ENCODE results near the gene PRRC2A.

DNA sequence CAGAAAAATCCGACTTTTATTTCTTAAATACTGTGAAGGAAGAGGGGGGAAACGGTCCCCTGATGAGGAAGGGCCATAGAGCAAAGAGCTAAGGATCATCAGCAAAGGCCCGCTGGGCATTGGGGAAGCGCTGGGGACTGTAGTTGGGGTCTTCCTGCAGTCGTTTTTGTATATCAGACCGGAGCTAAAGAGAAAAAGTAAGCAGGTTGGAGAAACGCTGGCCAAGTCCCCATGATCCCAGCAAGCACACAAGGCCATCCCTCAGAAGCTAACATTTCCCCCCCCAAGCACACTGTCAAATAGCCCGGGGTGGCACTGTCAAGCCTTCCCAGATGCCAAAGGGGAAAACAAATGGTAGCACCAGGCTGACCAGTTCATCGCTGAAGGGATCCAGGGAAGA is 18.5 kb downstream of the PRRC2A start:
- TF ChIP-seq, protein P1, sequence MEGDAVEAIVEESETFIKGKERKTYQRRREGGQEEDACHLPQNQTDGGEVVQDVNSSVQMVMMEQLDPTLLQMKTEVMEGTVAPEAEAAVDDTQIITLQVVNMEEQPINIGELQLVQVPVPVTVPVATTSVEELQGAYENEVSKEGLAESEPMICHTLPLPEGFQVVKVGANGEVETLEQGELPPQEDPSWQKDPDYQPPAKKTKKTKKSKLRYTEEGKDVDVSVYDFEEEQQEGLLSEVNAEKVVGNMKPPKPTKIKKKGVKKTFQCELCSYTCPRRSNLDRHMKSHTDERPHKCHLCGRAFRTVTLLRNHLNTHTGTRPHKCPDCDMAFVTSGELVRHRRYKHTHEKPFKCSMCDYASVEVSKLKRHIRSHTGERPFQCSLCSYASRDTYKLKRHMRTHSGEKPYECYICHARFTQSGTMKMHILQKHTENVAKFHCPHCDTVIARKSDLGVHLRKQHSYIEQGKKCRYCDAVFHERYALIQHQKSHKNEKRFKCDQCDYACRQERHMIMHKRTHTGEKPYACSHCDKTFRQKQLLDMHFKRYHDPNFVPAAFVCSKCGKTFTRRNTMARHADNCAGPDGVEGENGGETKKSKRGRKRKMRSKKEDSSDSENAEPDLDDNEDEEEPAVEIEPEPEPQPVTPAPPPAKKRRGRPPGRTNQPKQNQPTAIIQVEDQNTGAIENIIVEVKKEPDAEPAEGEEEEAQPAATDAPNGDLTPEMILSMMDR (IDR thresholded peaks at IDR 0.05; ENCODE audit: insufficient read depth, low read length) = no peak
- TF ChIP-seq, protein P2, sequence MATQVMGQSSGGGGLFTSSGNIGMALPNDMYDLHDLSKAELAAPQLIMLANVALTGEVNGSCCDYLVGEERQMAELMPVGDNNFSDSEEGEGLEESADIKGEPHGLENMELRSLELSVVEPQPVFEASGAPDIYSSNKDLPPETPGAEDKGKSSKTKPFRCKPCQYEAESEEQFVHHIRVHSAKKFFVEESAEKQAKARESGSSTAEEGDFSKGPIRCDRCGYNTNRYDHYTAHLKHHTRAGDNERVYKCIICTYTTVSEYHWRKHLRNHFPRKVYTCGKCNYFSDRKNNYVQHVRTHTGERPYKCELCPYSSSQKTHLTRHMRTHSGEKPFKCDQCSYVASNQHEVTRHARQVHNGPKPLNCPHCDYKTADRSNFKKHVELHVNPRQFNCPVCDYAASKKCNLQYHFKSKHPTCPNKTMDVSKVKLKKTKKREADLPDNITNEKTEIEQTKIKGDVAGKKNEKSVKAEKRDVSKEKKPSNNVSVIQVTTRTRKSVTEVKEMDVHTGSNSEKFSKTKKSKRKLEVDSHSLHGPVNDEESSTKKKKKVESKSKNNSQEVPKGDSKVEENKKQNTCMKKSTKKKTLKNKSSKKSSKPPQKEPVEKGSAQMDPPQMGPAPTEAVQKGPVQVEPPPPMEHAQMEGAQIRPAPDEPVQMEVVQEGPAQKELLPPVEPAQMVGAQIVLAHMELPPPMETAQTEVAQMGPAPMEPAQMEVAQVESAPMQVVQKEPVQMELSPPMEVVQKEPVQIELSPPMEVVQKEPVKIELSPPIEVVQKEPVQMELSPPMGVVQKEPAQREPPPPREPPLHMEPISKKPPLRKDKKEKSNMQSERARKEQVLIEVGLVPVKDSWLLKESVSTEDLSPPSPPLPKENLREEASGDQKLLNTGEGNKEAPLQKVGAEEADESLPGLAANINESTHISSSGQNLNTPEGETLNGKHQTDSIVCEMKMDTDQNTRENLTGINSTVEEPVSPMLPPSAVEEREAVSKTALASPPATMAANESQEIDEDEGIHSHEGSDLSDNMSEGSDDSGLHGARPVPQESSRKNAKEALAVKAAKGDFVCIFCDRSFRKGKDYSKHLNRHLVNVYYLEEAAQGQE (IDR thresholded peaks at IDR 0.05; ENCODE audit: insufficient replicate concordance, low read depth) = no peak
- TF ChIP-seq POLR2AphosphoS5 (IDR thresholded peaks at IDR 0.05; ENCODE audit: low read depth) = no peak
- TF ChIP-seq GABPA (IDR thresholded peaks at IDR 0.05; ENCODE audit: low read depth) = no peak
